ENCODE measurements around the gene BIRC2.

Gene BIRC2

DNA sequence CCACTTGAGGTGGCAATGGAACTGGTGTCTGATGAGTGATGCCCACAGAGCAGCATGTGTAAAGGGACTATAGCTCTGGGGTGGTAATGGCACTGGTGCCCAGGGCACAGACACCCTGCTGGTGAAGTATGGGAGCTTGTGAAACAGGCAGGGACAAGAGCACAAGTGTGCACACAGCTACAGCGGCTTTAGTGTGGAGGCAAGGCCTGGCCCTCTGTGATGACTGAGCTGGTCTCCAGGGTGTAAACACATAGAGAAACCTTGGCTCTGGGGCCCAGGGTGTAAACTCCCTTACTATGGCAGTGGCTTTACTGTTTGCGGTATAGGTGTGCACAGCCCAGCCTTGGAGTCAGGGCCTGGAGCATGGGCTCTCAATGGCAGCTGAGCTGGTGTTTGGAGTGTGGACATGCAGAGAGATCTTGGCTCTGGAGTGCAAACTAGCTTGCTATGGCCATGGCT lies 46.3 kb downstream of the BIRC2 start:
- TF ChIP-seq, protein P1, sequence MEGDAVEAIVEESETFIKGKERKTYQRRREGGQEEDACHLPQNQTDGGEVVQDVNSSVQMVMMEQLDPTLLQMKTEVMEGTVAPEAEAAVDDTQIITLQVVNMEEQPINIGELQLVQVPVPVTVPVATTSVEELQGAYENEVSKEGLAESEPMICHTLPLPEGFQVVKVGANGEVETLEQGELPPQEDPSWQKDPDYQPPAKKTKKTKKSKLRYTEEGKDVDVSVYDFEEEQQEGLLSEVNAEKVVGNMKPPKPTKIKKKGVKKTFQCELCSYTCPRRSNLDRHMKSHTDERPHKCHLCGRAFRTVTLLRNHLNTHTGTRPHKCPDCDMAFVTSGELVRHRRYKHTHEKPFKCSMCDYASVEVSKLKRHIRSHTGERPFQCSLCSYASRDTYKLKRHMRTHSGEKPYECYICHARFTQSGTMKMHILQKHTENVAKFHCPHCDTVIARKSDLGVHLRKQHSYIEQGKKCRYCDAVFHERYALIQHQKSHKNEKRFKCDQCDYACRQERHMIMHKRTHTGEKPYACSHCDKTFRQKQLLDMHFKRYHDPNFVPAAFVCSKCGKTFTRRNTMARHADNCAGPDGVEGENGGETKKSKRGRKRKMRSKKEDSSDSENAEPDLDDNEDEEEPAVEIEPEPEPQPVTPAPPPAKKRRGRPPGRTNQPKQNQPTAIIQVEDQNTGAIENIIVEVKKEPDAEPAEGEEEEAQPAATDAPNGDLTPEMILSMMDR (IDR thresholded peaks at IDR 0.05), result no peak

DNA sequence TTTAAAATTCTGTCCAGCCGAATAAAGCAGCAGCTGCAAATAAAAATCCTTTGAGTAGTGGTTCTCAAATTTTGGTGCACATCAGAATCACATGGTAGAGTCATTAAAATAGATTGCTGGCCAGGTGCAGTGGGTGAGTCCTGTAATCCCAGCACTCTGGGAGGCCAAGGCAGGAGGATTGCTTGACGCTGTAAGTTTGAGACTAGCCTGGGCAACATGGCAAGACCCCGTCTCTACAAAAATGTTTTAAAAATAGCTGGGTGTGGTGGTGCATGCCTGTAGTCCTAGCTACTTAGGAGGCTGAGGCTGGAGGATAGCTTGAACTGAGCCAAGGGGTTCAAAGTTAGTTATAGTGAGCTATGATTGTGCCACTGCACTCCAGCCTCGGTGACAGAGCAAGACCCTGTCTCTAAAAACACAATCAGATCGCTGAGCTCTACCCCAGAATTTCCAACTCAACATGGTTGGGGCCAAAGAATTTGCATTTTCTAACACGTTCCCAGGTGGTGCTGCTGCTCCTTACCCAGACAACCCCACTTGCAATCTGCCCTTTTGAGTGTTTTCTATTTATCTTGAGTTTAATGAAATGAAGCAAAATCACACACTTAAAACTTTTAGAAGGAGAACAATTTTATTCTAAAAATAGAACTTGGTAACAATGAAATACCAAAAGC lies 48.8 kb downstream of the BIRC2 start:
- TF ChIP-seq, protein P1 (IDR thresholded peaks at IDR 0.05), result no peak

DNA sequence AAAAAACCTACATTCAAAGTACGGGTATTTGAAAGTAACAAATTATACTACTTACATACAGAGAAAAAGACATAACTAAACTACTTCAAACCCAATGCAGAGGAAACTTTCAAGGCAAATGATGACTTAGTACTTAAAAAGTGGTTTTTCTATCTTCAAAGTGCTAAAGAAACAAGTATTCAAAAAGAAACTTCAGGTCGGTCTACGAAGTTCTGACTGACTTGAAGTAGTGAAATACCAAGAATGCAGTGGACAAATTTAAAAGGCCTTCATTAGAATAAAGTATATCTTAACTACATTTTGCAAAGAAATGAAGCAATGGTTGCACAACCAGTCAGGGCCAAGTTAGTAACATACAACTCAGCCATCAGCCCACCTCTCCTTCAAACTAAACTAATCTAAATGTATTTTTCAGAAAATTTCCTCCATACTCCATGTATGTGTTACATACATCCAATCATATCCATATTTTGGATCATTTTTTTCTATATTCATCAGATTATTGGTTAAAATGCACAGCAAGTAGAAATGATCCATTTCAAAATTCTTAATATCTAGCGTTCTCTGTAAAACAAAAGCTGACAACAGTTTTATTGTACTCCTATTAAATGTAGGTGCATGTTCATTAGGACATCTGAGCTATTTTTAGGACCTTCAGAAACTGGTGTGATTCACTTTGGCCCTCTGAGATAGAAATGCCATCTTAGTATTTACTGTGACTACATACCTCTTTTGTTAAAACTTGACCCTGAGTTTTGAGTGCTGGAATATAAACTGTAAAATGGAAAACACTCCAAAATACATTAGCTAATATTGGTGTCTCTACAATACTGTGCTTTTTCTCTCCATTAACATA lies 49.9 kb downstream of the BIRC2 start:
- TF ChIP-seq, protein P1 (IDR thresholded peaks at IDR 0.05), result no peak

DNA sequence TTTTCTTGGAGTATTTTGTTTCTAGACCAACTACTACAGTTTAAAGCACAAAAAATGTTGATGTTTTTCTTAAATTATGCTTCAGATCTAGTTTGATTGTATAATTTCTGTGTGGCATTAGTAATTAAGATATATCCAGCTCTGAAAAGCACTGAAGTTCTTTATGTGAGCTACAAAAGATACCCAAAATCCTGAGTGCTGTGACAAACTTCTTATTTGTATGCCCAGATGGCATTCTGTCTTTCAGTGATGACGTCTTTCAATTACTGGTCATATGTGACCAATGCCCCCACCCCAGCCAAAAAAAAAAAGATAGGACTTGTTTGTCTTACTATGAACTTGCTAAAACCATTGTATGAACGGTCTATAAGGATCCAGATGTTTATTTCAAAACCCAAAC lies 51.3 kb downstream of the BIRC2 start:
- TF ChIP-seq, protein P1 (IDR thresholded peaks at IDR 0.05), result no peak

DNA sequence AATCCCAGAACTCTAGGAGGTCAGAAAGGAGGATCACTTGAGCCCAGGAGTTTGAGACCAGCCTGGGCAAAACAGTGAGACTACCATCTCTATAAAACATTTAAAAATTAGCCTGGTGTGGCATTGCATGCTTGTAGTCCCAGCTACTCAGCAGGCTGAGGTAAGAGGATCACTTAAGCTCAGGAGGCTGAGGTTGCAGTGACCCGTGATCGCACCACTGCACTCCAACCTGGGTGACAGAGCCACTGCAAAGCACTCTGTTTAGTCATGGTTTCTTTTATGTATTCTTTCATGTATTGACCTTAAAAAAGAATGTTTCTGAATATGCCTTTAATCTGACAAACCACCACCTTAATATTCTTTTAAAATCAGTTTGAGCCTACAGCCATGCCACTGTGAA lies 52.2 kb downstream of the BIRC2 start:
- TF ChIP-seq, protein P1 (IDR thresholded peaks at IDR 0.05), result no peak

DNA sequence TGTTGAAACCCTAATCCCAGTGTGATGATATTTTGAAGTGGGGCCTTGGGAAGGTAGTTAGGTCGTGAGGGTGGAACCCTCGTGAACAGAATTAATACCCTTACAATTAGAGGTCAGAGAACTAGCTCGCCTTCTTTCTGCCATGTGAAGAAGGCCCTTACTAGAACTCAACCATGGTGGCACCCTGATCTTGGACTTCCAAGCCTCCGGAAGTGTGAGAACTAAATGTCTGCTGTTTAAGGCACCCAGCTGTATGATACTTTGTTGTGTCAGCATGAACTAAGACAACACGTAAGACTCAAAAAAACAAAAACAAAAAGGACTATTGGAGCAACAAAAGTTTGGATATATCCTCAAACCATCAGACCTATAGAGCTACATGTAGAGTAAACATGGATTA lies 53.6 kb downstream of the BIRC2 start:
- TF ChIP-seq, protein P1 (IDR thresholded peaks at IDR 0.05), result no peak

DNA sequence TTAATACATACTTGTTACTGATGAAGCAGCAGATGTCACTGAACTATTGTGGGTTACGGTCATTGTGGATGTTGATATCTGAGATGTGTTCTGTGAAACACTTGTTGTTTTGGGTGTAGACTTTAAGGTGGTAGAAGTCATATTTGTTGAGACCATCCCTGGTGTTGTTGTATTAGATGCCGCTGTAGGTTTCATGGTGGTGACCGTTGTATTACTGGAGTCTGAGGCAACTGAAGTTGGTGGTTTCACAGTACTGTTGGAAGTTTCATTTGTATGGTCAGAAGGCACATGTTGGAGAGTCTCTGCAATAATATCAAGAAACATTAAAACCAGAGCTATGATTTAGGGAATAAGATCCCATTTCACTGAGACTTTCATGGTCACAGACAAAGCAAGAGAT lies 54.9 kb downstream of the BIRC2 start:
- TF ChIP-seq, protein P1 (IDR thresholded peaks at IDR 0.05), result no peak

Data from LNCAP (cell line).